GM12891 (cell line): ENCODE results near the gene GMPS.

Experiments
- POLR2AphosphoS5 ChIP-seq: IDR thresholded peaks from 2 replicates; pipeline ENCODE4 v1.6.1; 2011; ENCODE audit warnings: low read depth, low read length, control low read depth
- TAF1 ChIP-seq: IDR thresholded peaks from 2 replicates; pipeline ENCODE4 v1.6.1; 2011; ENCODE audit warnings: low read depth, low read length, control low read depth

DNA sequence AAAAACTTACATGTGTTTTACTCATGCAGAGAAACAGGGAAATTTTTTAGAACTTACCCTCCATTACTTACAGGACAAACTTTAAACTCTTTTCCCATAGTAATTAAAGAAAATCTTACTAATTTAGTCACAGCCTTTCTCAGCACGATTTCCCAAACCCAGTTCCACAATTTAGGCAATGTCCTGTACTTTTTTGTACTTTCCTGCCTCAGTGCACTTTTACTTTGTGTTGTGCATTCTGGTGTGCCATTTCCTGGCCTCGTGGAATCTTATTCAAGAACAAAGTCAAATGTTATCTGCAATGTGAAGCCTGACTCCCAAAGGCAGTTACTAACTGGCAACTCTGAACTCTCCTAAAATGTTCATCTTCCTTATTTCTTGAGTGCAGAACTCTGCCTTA lies 18.1 kb upstream of the GMPS start:
- TF ChIP-seq TAF1: no peak
- no peak for TF ChIP-seq POLR2AphosphoS5
